ENCODE measurements around the gene WFIKKN1.

Gene WFIKKN1

GRCh38 chr16:592518-593306 is 38.1 kb upstream of the WFIKKN1 start (continued):
- TF ChIP-seq ZNF670 (tag by site-specific recombination; IDR thresholded peaks at IDR 0.05; ENCODE audit: low read depth) (no peak), ZNF596 (tag by site-specific recombination; IDR thresholded peaks at IDR 0.05) (no peak), ZNF600 (tag by site-specific recombination; IDR thresholded peaks at IDR 0.05) (peak; percentile 70; the same call in 1 of the 2 replicates), MZF1 (tag by site-specific recombination; IDR thresholded peaks at IDR 0.05; ENCODE audit: borderline replicate concordance) (no peak), ZNF629 (tag by site-specific recombination; IDR thresholded peaks at IDR 0.05) (peak; percentile 43), ZBTB26 (tag by site-specific recombination; optimal IDR thresholded peaks at IDR 0.05) (peak; percentile 54), PRDM6 (tag by site-specific recombination; IDR thresholded peaks at IDR 0.05) (no peak), GLI4 (tag by site-specific recombination; IDR thresholded peaks at IDR 0.05) (no peak), MEIS1 (CRISPR knock-in tag; IDR thresholded peaks at IDR 0.05; ENCODE audit: borderline replicate concordance) (no peak), ZNF175 (tag by site-specific recombination; IDR thresholded peaks at IDR 0.05) (no peak), ZNF366 (tag by site-specific recombination; conservative IDR thresholded peaks at IDR 0.05) (peak; percentile 44; the same call in 1 of the 2 replicates), ZNF221 (tag by site-specific recombination; IDR thresholded peaks at IDR 0.05; ENCODE audit: borderline replicate concordance) (no peak), ZNF239 (tag by site-specific recombination; IDR thresholded peaks at IDR 0.05) (no peak), ZBTB21 (tag by site-specific recombination; IDR thresholded peaks at IDR 0.05) (no peak), ZNF391 (tag by site-specific recombination; IDR thresholded peaks at IDR 0.05; ENCODE audit: borderline replicate concordance, low read depth) (no peak; the same call in 1 of the 2 replicates), ZBTB7A (tag by site-specific recombination; IDR thresholded peaks at IDR 0.05; ENCODE audit: low read depth) (no peak), ZNF76 (tag by site-specific recombination; IDR thresholded peaks at IDR 0.05; ENCODE audit: borderline replicate concordance, low read depth) (peak; percentile 27; the same call in 1 of the 2 replicates), ZNF248 (tag by site-specific recombination; IDR thresholded peaks at IDR 0.05) (no peak), ZSCAN30 (tag by site-specific recombination; IDR thresholded peaks at IDR 0.05) (peak; percentile 63), KLF7 (tag by site-specific recombination; IDR thresholded peaks at IDR 0.05; ENCODE audit: borderline replicate concordance) (no peak), ZNF510 (tag by site-specific recombination; IDR thresholded peaks at IDR 0.05; ENCODE audit: insufficient replicate concordance) (no peak), SCRT2 (tag by site-specific recombination; IDR thresholded peaks at IDR 0.05) (no peak), ZNF202 (tag by site-specific recombination; IDR thresholded peaks at IDR 0.05; ENCODE audit: borderline replicate concordance) (no peak), ZNF423 (tag by site-specific recombination; IDR thresholded peaks at IDR 0.05) (no peak), ZNF433 (tag by site-specific recombination; IDR thresholded peaks at IDR 0.05; ENCODE audit: low read depth) (no peak), ZNF169 (tag by site-specific recombination; IDR thresholded peaks at IDR 0.05) (no peak), ZNF146 (tag by site-specific recombination; IDR thresholded peaks at IDR 0.05) (no peak), ZNF473 (tag by site-specific recombination; IDR thresholded peaks at IDR 0.05) (no peak), ZNF664 (tag by site-specific recombination; IDR thresholded peaks at IDR 0.05) (no peak), ZNF837 (tag by site-specific recombination; IDR thresholded peaks at IDR 0.05) (no peak), ZNF555 (tag by site-specific recombination; conservative IDR thresholded peaks at IDR 0.05) (no peak), ZBTB8A (tag by site-specific recombination; IDR thresholded peaks at IDR 0.05) (peak; percentile 85), ZNF549 (tag by site-specific recombination; IDR thresholded peaks at IDR 0.05) (no peak)
- TF ChIP-seq, protein P1, sequence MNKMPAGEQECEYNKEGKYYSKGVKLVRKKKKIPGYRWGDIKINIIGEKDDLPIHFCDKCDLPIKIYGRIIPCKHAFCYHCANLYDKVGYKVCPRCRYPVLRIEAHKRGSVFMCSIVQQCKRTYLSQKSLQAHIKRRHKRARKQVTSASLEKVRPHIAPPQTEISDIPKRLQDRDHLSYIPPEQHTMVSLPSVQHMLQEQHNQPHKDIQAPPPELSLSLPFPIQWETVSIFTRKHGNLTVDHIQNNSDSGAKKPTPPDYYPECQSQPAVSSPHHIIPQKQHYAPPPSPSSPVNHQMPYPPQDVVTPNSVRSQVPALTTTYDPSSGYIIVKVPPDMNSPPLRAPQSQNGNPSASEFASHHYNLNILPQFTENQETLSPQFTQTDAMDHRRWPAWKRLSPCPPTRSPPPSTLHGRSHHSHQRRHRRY (tag by site-specific recombination; IDR thresholded peaks at IDR 0.05) = no peak
- TF ChIP-seq, protein P2, sequence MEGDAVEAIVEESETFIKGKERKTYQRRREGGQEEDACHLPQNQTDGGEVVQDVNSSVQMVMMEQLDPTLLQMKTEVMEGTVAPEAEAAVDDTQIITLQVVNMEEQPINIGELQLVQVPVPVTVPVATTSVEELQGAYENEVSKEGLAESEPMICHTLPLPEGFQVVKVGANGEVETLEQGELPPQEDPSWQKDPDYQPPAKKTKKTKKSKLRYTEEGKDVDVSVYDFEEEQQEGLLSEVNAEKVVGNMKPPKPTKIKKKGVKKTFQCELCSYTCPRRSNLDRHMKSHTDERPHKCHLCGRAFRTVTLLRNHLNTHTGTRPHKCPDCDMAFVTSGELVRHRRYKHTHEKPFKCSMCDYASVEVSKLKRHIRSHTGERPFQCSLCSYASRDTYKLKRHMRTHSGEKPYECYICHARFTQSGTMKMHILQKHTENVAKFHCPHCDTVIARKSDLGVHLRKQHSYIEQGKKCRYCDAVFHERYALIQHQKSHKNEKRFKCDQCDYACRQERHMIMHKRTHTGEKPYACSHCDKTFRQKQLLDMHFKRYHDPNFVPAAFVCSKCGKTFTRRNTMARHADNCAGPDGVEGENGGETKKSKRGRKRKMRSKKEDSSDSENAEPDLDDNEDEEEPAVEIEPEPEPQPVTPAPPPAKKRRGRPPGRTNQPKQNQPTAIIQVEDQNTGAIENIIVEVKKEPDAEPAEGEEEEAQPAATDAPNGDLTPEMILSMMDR (tag by site-specific recombination; IDR thresholded peaks at IDR 0.05) = peak; percentile 88
- TF ChIP-seq, protein P3, sequence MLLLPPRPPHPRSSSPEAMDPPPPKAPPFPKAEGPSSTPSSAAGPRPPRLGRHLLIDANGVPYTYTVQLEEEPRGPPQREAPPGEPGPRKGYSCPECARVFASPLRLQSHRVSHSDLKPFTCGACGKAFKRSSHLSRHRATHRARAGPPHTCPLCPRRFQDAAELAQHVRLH (tag by site-specific recombination; IDR thresholded peaks at IDR 0.05) = no peak

All from HEK293 (cell line).